DMS 273 (cell line): ENCODE measurements around the gene RBBP8.
"Not testable (repeated sequence)": the region's sequence is repeated elsewhere in the genome, so short reads cannot be mapped to it uniquely, and the experiment has no call there.

ENCODE experiments used
- DNase-seq: peaks from one replicate; lab custom pipeline; 2025; ENCODE audit not compliant: unreplicated experiment; lab: John Stamatoyannopoulos, UW

RBBP8 gene

GRCh38 chr18:22933206-22933965 is at the start of gene RBBP8:
Gene RBBP8 (plus strand): TSS chr18:22933328. CDS start chr18:22936852, 3,524 bp downstream.
- peak; percentile 96 for DNase-seq

GRCh38 chr18:22883827-22884226 is 49.3 kb upstream of the RBBP8 start:
- DNase-seq: no peak

- not testable (repeated sequence) for DNase-seq
Measured at GRCh38 chr18:22885694-22886093, 47.4 kb upstream of the RBBP8 start.

GRCh38 chr18:22899421-22899820 is 33.7 kb upstream of the RBBP8 start:
- no peak for DNase-seq

GRCh38 chr18:22900558-22901238 is 32.4 kb upstream of the RBBP8 start:
- peak; percentile 13 for DNase-seq

- DNase-seq: no peak
Measured at GRCh38 chr18:22902093-22902492, 31.0 kb upstream of the RBBP8 start.

GRCh38 chr18:22903248-22903647 is 29.9 kb upstream of the RBBP8 start:
- DNase-seq: not testable (repeated sequence)

- DNase-seq: no peak
Measured at GRCh38 chr18:22912149-22912548, 21.0 kb upstream of the RBBP8 start.

GRCh38 chr18:22912835-22913234 is 20.3 kb upstream of the RBBP8 start:
- no peak for DNase-seq

GRCh38 chr18:22913861-22914260 is 19.3 kb upstream of the RBBP8 start:
- DNase-seq: no peak

GRCh38 chr18:22914633-22915032 is 18.5 kb upstream of the RBBP8 start:
- DNase-seq: no peak

- DNase-seq: no peak
Measured at GRCh38 chr18:22915337-22915736, 17.8 kb upstream of the RBBP8 start.

GRCh38 chr18:22921772-22922171 is 11.4 kb upstream of the RBBP8 start:
- DNase-seq: peak; percentile 31

GRCh38 chr18:22924589-22924988 is 8.5 kb upstream of the RBBP8 start:
- DNase-seq: no peak

- DNase-seq: no peak
Measured at GRCh38 chr18:22926454-22926853, 6.7 kb upstream of the RBBP8 start.

- DNase-seq: no peak
Measured at GRCh38 chr18:22928339-22928738, 4.8 kb upstream of the RBBP8 start.

- DNase-seq: peak; percentile 87
Measured at GRCh38 chr18:22930089-22930713, 2.9 kb upstream of the RBBP8 start.

- DNase-seq: no peak
Measured at GRCh38 chr18:22932885-22933205, 283 bp upstream of the RBBP8 start.

GRCh38 chr18:22933966-22934423 is 867 bp downstream of the RBBP8 start:
- peak; percentile 56 for DNase-seq

- DNase-seq: no peak
Measured at GRCh38 chr18:22934789-22935188, 1.7 kb downstream of the RBBP8 start.

GRCh38 chr18:22935431-22935830 is 2.3 kb downstream of the RBBP8 start:
- peak; percentile 4 for DNase-seq

- no peak for DNase-seq
Measured at GRCh38 chr18:22936515-22936914, 3.4 kb downstream of the RBBP8 start.
